Activated CD4-positive, alpha-beta T cell treated with anti-CD3 and anti-CD28 coated beads, Interleukin-2, amount 10 ng/mL, durations not matched to agents 24 days and 14 days (primary cell): ENCODE measurements around the gene UBE2V1. TPM values are rescaled to one million over a fixed set of nuclear protein-coding genes. Genes with fewer than 3 reads are reported as not detected.
"Not testable (repeated sequence)": the region's sequence is repeated elsewhere in the genome, so short reads cannot be mapped to it uniquely, and the experiment has no call there.

Source experiments
- DNase-seq: peaks from one replicate; pipeline ENCODE4 v3.0.0; 2022
- H3K27ac Mint-ChIP-seq: one replicate; pipeline ENCODE4 v1.8.0; 2022; ENCODE audit warnings: mild to moderate bottlenecking, mixed read lengths
- H3K27me3 Mint-ChIP-seq: one replicate; pipeline ENCODE4 v1.8.0; 2022; ENCODE audit warnings: mixed read lengths
- H3K36me3 Mint-ChIP-seq: one replicate; pipeline ENCODE4 v1.8.0; 2022; ENCODE audit warnings: low read depth, mild to moderate bottlenecking, mixed read lengths
- H3K4me1 Mint-ChIP-seq: one replicate; pipeline ENCODE4 v1.8.0; 2021; ENCODE audit warnings: mixed read lengths
- H3K4me3 Mint-ChIP-seq: one replicate; pipeline ENCODE4 v1.8.0; 2022; ENCODE audit warnings: mild to moderate bottlenecking, moderate library complexity, mixed read lengths
- H3K9me3 Mint-ChIP-seq: one replicate; pipeline ENCODE4 v1.8.0; 2021; ENCODE audit warnings: mixed read lengths
- intact Hi-C: fragments of 100-400 bp; cut with micrococcal nuclease; formaldehyde crosslinking; loops from one replicate; pipeline ENCODE4 v1.15.1; 2023
- total RNA-seq: library from RNA; stranded (reverse); gene quantifications from 2 replicates; pipeline ENCODE4 v1.2.3, GENCODE V29; 2022

Gene UBE2V1
- total RNA-seq, 1 donor from 2014 or later = 153 TPM

GRCh38 chr20:50115591-50116367 lies 2.8 kb upstream of the UBE2V1 start:
- intact Hi-C loops = loop anchor here (10.0 kb wide), 1 partner anchor 1071 kb away; the partner anchor contains the start of gene CSE1L
- peak; percentile 97 for DNase-seq
- Mint-ChIP-seq H3K36me3 (peaks cover 12% of the 10 kb centered on the region), H3K27ac (peak overlapping the region; percentile 85), H3K4me3 (peak overlapping the region; percentile 98), H3K27me3 (no peaks in the 10 kb centered on the region), H3K9me3 (no peaks in the 10 kb centered on the region), H3K4me1 (peaks cover 47% of the 10 kb centered on the region)

- peak; percentile 68 for DNase-seq
- peak overlapping the region; percentile 85 for H3K27ac Mint-ChIP-seq
- H3K4me1 Mint-ChIP-seq = peaks cover 54% of the 10 kb centered on the region
- peak overlapping the region; percentile 98 for H3K4me3 Mint-ChIP-seq
- intact Hi-C loops = loop anchor here (10.0 kb wide), 1 partner anchor 1070 kb away; the partner anchor contains the start of gene CSE1L
- H3K36me3 Mint-ChIP-seq = peaks cover 17% of the 10 kb centered on the region
- no peaks in the 10 kb centered on the region for H3K9me3 Mint-ChIP-seq
- no peaks in the 10 kb centered on the region for H3K27me3 Mint-ChIP-seq
These were observed 2.1 kb upstream of the UBE2V1 start for GRCh38 chr20:50115041-50115512.

GRCh38 chr20:50113420-50114224 lies 672 bp upstream of the UBE2V1 start:
- intact Hi-C loops = loop anchor here (1.0 to 10.0 kb wide), 6 partner anchors 40 to 1069 kb away; partner anchors contain the start of genes CSE1L, PARD6B, PEDS1 and SLC9A8
- H3K4me1 Mint-ChIP-seq = peaks cover 65% of the 10 kb centered on the region
- DNase-seq = no peak

DNA sequence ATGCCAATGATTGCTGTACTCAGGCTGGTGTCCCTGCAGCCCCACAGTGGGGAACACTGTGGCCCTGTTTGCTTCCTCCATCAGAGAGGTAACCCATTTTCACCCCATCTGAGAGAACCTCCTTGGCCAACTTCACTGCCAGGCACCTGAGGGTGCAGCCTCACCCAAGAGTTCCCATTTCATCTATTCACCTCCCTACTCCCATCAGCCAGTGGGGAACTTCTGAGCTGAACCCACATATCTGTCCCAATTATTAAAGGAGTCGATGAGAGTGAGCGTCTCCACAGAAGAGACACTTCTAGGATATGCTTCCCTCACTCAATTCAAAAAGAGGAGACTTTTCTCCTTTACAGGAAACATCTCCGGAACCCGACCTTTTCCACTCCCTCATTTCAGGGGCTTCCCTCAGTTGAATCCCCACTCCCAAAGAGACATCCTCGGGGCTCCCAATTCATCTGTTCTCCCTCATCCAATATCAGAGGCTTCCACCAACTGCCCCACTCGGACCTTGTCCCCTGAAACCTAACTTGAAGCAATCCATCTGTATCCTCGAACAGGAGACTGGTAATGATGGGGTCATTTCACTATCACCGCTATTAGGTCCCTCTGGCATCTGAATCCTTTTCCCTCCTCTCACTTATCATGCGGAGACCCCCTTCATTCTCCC lies 988 bp downstream of the UBE2V1 start:
- H3K36me3 Mint-ChIP-seq = peaks cover 35% of the 10 kb centered on the region
- DNase-seq = peak; percentile 63
- H3K9me3 Mint-ChIP-seq = no peaks in the 10 kb centered on the region
- intact Hi-C loops = loop anchor here (1.0 to 10.0 kb wide), 7 partner anchors 9 to 1067 kb away; partner anchors contain the start of genes CSE1L, PARD6B, SLC9A8 and ZNFX1
- H3K27me3 Mint-ChIP-seq = no peaks in the 10 kb centered on the region
- H3K27ac Mint-ChIP-seq = peak overlapping the region; percentile 97
- peaks cover 78% of the 10 kb centered on the region for H3K4me1 Mint-ChIP-seq
- H3K4me3 Mint-ChIP-seq = peak overlapping the region; percentile 98

More at GRCh38 chr20:50113420-50114224, 672 bp upstream of the UBE2V1 start:
- Mint-ChIP-seq H3K4me3 (peak overlapping the region; percentile 98), H3K36me3 (peaks cover 24% of the 10 kb centered on the region), H3K27me3 (no peaks in the 10 kb centered on the region), H3K27ac (peak overlapping the region; percentile 97), H3K9me3 (no peaks in the 10 kb centered on the region)

- H3K27me3 Mint-ChIP-seq = no peaks in the 10 kb centered on the region
- H3K27ac Mint-ChIP-seq = peak overlapping the region; percentile 97
- intact Hi-C loops = loop anchor here (1.0 to 10.0 kb wide), 6 partner anchors 8 to 1066 kb away; partner anchors contain the start of genes CSE1L, SLC9A8 and ZNFX1
- H3K36me3 Mint-ChIP-seq = peaks cover 35% of the 10 kb centered on the region
- H3K9me3 Mint-ChIP-seq = no peaks in the 10 kb centered on the region
- peak overlapping the region; percentile 98 for H3K4me3 Mint-ChIP-seq
- DNase-seq = peak; percentile 74
- H3K4me1 Mint-ChIP-seq = peaks cover 77% of the 10 kb centered on the region
These were observed 1.7 kb downstream of the UBE2V1 start for GRCh38 chr20:50111120-50111828.

- Mint-ChIP-seq H3K4me3 (peak overlapping the region; percentile 98), H3K27ac (peak overlapping the region; percentile 97), H3K9me3 (no peaks in the 10 kb centered on the region), H3K27me3 (no peaks in the 10 kb centered on the region), H3K36me3 (peaks cover 35% of the 10 kb centered on the region), H3K4me1 (peaks cover 73% of the 10 kb centered on the region)
- DNase-seq = peak; percentile 83
- intact Hi-C loops = loop anchor here (1.0 to 10.0 kb wide), 6 partner anchors 7 to 1066 kb away; partner anchors contain the start of genes CSE1L, SLC9A8 and ZNFX1
These were observed 2.6 kb downstream of the UBE2V1 start for GRCh38 chr20:50110141-50111047.

DNA sequence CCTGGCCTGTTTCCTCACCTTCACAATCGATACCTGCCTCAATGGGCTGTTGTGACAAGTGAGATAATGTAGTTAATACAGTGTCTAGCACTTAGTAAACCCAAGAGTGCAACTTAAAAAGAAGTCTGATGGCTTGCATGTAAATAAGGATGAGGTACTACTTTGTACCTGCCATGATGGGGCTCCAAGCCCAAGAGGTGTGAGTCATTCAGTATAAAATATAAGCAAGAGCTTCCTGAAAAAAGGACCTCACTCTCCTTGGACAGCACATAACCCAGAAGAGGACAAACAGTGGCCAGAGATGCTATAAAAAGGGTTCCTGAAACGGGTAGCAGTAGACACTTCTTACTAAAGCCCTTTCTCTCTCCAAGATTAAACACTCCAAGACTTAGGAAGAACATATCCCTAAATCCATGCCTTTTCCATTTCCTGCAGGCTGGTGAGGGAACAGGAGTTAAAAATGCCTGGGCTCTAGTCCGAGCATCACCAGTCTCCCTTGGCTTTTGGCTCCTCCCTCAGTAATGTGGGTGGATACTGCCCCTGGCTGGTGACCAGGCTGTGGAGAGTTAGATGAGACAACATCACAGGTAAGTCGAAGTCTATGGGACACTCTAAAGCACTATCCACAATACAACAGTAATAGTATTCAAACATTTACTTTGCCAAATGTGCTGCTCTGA lies 4.3 kb downstream of the UBE2V1 start:
- Mint-ChIP-seq H3K4me1 (peaks cover 61% of the 10 kb centered on the region), H3K27me3 (no peaks in the 10 kb centered on the region), H3K9me3 (no peaks in the 10 kb centered on the region), H3K27ac (peak overlapping the region; percentile 69), H3K36me3 (peaks cover 38% of the 10 kb centered on the region), H3K4me3 (peak overlapping the region; percentile 9)
- intact Hi-C loops = no loop called here
- DNase-seq = no peak

GRCh38 chr20:50107796-50108331 lies 5.1 kb downstream of the UBE2V1 start:
- H3K9me3 Mint-ChIP-seq = no peaks in the 10 kb centered on the region
- intact Hi-C loops = no loop called here
- no peak for DNase-seq
- H3K27ac Mint-ChIP-seq = peak overlapping the region; percentile 69
- H3K36me3 Mint-ChIP-seq = peaks cover 40% of the 10 kb centered on the region
- no peak overlapping the region for H3K4me3 Mint-ChIP-seq
- peaks cover 58% of the 10 kb centered on the region for H3K4me1 Mint-ChIP-seq
- no peaks in the 10 kb centered on the region for H3K27me3 Mint-ChIP-seq

- Mint-ChIP-seq H3K27ac (peak overlapping the region; percentile 69), H3K4me1 (peaks cover 54% of the 10 kb centered on the region), H3K36me3 (peaks cover 40% of the 10 kb centered on the region), H3K4me3 (no peak overlapping the region), H3K9me3 (no peaks in the 10 kb centered on the region), H3K27me3 (no peaks in the 10 kb centered on the region)
- intact Hi-C loops = no loop called here
- no peak for DNase-seq
These were observed 5.8 kb downstream of the UBE2V1 start for GRCh38 chr20:50107086-50107660.

GRCh38 chr20:50106669-50107068 lies 6.3 kb downstream of the UBE2V1 start:
- H3K27ac Mint-ChIP-seq, intact Hi-C loops, H3K4me3 Mint-ChIP-seq, H3K27me3 Mint-ChIP-seq, H3K9me3 Mint-ChIP-seq, DNase-seq: not testable (repeated sequence)
- Mint-ChIP-seq H3K4me1 (peaks cover 53% of the 10 kb centered on the region), H3K36me3 (peaks cover 42% of the 10 kb centered on the region)

DNA sequence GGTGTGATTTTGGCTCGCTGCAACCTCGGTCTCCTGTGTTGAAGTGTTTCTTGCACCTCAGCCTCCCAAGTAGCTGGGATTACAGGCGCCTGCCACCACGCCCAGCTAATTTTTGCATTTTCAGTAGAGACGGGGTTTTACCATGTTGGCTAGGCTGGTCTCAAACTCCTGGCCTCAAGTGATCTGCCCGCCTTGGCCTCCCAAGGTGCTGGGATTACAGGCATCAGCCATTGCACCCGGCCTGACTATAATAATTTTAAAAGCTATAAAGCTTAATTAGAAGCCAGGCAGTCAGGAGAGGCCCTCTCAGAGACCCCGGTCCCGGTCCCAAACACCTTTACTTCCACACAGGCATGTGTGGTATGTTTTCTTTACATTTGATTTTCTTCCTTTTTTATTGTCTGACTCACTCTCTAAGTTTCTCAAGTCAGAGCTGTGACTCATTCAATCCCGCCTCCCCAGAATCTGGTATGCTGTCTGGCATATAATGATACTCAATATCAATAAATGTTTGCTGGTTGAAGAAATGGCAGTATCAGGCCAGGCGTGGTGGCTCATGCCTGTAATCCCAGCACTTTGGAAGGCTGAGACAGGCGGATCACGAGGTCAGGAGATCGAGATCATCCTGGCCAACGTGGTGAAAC lies 9.4 kb downstream of the UBE2V1 start:
- peaks cover 30% of the 10 kb centered on the region for H3K4me1 Mint-ChIP-seq
- H3K9me3 Mint-ChIP-seq, H3K27ac Mint-ChIP-seq, H3K27me3 Mint-ChIP-seq, H3K4me3 Mint-ChIP-seq, DNase-seq: not testable (repeated sequence)
- intact Hi-C loops = loop anchor here (1.0 kb wide), 1 partner anchor 8 kb away; no protein-coding TSS in a partner anchor
- peaks cover 29% of the 10 kb centered on the region for H3K36me3 Mint-ChIP-seq
